ENCODE results near the gene IFNA2.

DNA sequence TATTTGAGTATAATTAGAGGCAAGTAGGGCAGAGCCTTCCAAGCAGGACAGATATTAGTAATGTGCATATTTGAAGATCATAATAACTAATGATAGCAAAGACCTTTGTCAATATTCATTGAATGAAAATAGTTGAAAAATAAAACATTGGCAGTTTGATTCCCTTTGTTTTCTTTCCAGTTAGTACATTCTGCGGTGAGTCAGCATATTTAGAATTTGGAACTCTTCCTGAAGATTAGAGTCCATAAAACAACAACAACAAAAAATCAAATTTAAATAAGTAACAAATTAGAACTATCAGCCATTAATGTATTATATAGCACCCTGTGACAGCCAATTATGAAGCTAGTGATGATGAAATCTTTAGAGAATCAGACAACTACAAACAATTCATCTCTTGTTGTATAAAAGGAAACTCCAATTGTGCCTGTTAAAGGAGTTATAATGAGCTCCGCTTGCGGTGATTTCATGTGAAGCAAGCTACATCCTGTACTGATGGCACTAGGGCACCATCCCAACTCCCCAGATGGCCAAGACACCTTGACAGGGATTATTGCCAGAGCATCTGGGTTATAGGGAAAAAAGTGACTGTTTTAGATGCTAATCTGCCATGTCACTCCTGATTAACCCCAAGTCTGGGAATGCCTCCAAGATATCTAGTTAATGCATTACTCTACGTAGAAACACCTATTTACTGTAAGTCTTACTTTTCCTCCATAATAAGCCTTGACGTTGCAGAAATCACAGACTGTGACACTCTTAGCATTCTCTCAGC lies 30.5 kb upstream of the IFNA2 start:
- TF ChIP-seq, protein P1, sequence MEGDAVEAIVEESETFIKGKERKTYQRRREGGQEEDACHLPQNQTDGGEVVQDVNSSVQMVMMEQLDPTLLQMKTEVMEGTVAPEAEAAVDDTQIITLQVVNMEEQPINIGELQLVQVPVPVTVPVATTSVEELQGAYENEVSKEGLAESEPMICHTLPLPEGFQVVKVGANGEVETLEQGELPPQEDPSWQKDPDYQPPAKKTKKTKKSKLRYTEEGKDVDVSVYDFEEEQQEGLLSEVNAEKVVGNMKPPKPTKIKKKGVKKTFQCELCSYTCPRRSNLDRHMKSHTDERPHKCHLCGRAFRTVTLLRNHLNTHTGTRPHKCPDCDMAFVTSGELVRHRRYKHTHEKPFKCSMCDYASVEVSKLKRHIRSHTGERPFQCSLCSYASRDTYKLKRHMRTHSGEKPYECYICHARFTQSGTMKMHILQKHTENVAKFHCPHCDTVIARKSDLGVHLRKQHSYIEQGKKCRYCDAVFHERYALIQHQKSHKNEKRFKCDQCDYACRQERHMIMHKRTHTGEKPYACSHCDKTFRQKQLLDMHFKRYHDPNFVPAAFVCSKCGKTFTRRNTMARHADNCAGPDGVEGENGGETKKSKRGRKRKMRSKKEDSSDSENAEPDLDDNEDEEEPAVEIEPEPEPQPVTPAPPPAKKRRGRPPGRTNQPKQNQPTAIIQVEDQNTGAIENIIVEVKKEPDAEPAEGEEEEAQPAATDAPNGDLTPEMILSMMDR (IDR thresholded peaks at IDR 0.05; ENCODE audit: low read depth, low read length, poor library complexity, severe bottlenecking), result no peak
- no peak for TF ChIP-seq EZH2phosphoT487 (IDR thresholded peaks at IDR 0.05; ENCODE audit: borderline replicate concordance, low read length)
